NCI-H1930 (cell line): ENCODE data around the gene TSHZ2.
"Not testable (repeated sequence)": the region's sequence is repeated elsewhere in the genome, so short reads cannot be mapped to it uniquely, and the experiment has no call there.

Source experiments
- DNase-seq, 2 experiments: peaks; one replicate each; lab custom pipeline; 2025; lab: John Stamatoyannopoulos, UW

TSHZ2 gene

GRCh38 chr20:53411891-53412290 lies 439.7 kb downstream of the TSHZ2 start:
- no peak for DNase-seq

GRCh38 chr20:53412577-53413185 lies 440.5 kb downstream of the TSHZ2 start:
- DNase-seq: no peak

- DNase-seq: no peak
Observed at GRCh38 chr20:53413186-53413631, 441.1 kb downstream of the TSHZ2 start.

GRCh38 chr20:53413845-53414244 lies 441.7 kb downstream of the TSHZ2 start:
- DNase-seq: not testable (repeated sequence)

GRCh38 chr20:53419693-53420460 lies 447.7 kb downstream of the TSHZ2 start:
- DNase-seq: no peak

GRCh38 chr20:53421343-53421742 lies 449.2 kb downstream of the TSHZ2 start:
- DNase-seq: no peak

- DNase-seq: no peak
Observed at GRCh38 chr20:53422039-53422438, 449.9 kb downstream of the TSHZ2 start.

GRCh38 chr20:53423587-53424146 lies 451.5 kb downstream of the TSHZ2 start:
- no peak for DNase-seq

- no peak for DNase-seq
Observed at GRCh38 chr20:53425481-53425880, 453.3 kb downstream of the TSHZ2 start.

- DNase-seq: no peak
Observed at GRCh38 chr20:53425941-53426340, 453.8 kb downstream of the TSHZ2 start.

- no peak for DNase-seq
Observed at GRCh38 chr20:53426766-53427312, 454.7 kb downstream of the TSHZ2 start.

- no peak for DNase-seq
Observed at GRCh38 chr20:53427951-53428350, 455.8 kb downstream of the TSHZ2 start.

- DNase-seq: no peak
Observed at GRCh38 chr20:53428588-53428987, 456.4 kb downstream of the TSHZ2 start.

GRCh38 chr20:53428996-53429395 lies 456.8 kb downstream of the TSHZ2 start:
- no peak for DNase-seq

- no peak for DNase-seq
Observed at GRCh38 chr20:53434662-53435061, 462.5 kb downstream of the TSHZ2 start.

GRCh38 chr20:53436927-53437326 lies 464.8 kb downstream of the TSHZ2 start:
- DNase-seq: not testable (repeated sequence)

GRCh38 chr20:53438368-53438767 lies 466.2 kb downstream of the TSHZ2 start:
- no peak for DNase-seq

- no peak for DNase-seq
Observed at GRCh38 chr20:53439046-53439445, 466.9 kb downstream of the TSHZ2 start.

- DNase-seq: no peak
Observed at GRCh38 chr20:53439616-53440015, 467.5 kb downstream of the TSHZ2 start.

- DNase-seq: no peak
Observed at GRCh38 chr20:53444401-53445149, 472.4 kb downstream of the TSHZ2 start.

- no peak for DNase-seq
Observed at GRCh38 chr20:53445321-53445731, 473.2 kb downstream of the TSHZ2 start.

- no peak for DNase-seq
Observed at GRCh38 chr20:53445932-53446331, 473.8 kb downstream of the TSHZ2 start.
